ENCODE data around the gene GABRR3.

GABRR3 gene

GRCh38 chr3:98003306-98003969 lies 31.7 kb downstream of the GABRR3 start:
- in situ Hi-C loops (cut with HindIII; ENCODE audit: low pct_ligation_motif_present, low sequenced_read_pairs) = no loop called here
- Histone ChIP-seq H3K27me3 (replicated peaks) (no peaks in the 10 kb centered on the region), H3K36me3 (replicated peaks) (no peaks in the 10 kb centered on the region), H3K27ac (no peak overlapping the region), H3K4me3 (ENCODE audit: low read depth, low read length) (no peak overlapping the region)
- no peak for TF ChIP-seq CTCF (IDR thresholded peaks at IDR 0.05; ENCODE audit: low read depth, low read length, missing control alignments)
- no peak for DNase-seq

- Histone ChIP-seq H3K36me3 (replicated peaks) (no peaks in the 10 kb centered on the region), H3K4me3 (ENCODE audit: low read depth, low read length) (no peak overlapping the region), H3K27ac (no peak overlapping the region), H3K27me3 (replicated peaks) (no peaks in the 10 kb centered on the region)
- in situ Hi-C loops (cut with HindIII; ENCODE audit: low pct_ligation_motif_present, low sequenced_read_pairs) = no loop called here
- TF ChIP-seq CTCF (IDR thresholded peaks at IDR 0.05; ENCODE audit: low read depth, low read length, missing control alignments) = no peak
- no peak for DNase-seq
These were observed 32.4 kb downstream of the GABRR3 start for GRCh38 chr3:98002717-98003116.

GRCh38 chr3:97999994-98000393 lies 35.1 kb downstream of the GABRR3 start:
- in situ Hi-C loops (cut with HindIII; ENCODE audit: low pct_ligation_motif_present, low sequenced_read_pairs) = no loop called here
- no peaks in the 10 kb centered on the region for H3K27me3 ChIP-seq (replicated peaks)
- H3K36me3 ChIP-seq (replicated peaks) = no peaks in the 10 kb centered on the region
- TF ChIP-seq CTCF (IDR thresholded peaks at IDR 0.05; ENCODE audit: low read depth, low read length, missing control alignments) = no peak
- no peak overlapping the region for H3K27ac ChIP-seq
- DNase-seq = no peak
- H3K4me3 ChIP-seq (ENCODE audit: low read depth, low read length) = no peak overlapping the region

GRCh38 chr3:97999103-97999502 lies 36.0 kb downstream of the GABRR3 start:
- H3K4me3 ChIP-seq (ENCODE audit: low read depth, low read length) = no peak overlapping the region
- no peak overlapping the region for H3K27ac ChIP-seq
- in situ Hi-C loops (cut with HindIII; ENCODE audit: low pct_ligation_motif_present, low sequenced_read_pairs) = no loop called here
- no peak for TF ChIP-seq CTCF (IDR thresholded peaks at IDR 0.05; ENCODE audit: low read depth, low read length, missing control alignments)
- no peaks in the 10 kb centered on the region for H3K27me3 ChIP-seq (replicated peaks)
- H3K36me3 ChIP-seq (replicated peaks) = no peaks in the 10 kb centered on the region
- DNase-seq = no peak

GRCh38 chr3:97996988-97997387 lies 38.1 kb downstream of the GABRR3 start:
- no peaks in the 10 kb centered on the region for H3K36me3 ChIP-seq (replicated peaks)
- H3K27ac ChIP-seq = no peak overlapping the region
- in situ Hi-C loops (cut with HindIII; ENCODE audit: low pct_ligation_motif_present, low sequenced_read_pairs) = no loop called here
- DNase-seq = no peak
- H3K4me3 ChIP-seq (ENCODE audit: low read depth, low read length) = no peak overlapping the region
- H3K27me3 ChIP-seq (replicated peaks) = no peaks in the 10 kb centered on the region
- no peak for TF ChIP-seq CTCF (IDR thresholded peaks at IDR 0.05; ENCODE audit: low read depth, low read length, missing control alignments)

- DNase-seq = no peak
- H3K27ac ChIP-seq = no peak overlapping the region
- in situ Hi-C loops (cut with HindIII; ENCODE audit: low pct_ligation_motif_present, low sequenced_read_pairs) = no loop called here
- H3K36me3 ChIP-seq (replicated peaks) = no peaks in the 10 kb centered on the region
- TF ChIP-seq CTCF (IDR thresholded peaks at IDR 0.05; ENCODE audit: low read depth, low read length, missing control alignments) = no peak
- H3K4me3 ChIP-seq (ENCODE audit: low read depth, low read length) = no peak overlapping the region
- no peaks in the 10 kb centered on the region for H3K27me3 ChIP-seq (replicated peaks)
These were observed 40.7 kb downstream of the GABRR3 start for GRCh38 chr3:97994328-97994945.
